Activated CD4-positive, alpha-beta T cell treated with anti-CD3 and anti-CD28 coated beads, Interleukin-2, amount 10 ng/mL, durations not matched to agents 24 days and 14 days (primary cell): ENCODE data around the gene PCSK5. TPM values are rescaled to one million over a fixed set of nuclear protein-coding genes. Genes with fewer than 3 reads are reported as not detected.
A peak's percentile ranks its signal among the peaks of the same experiment; 100 is the strongest.
"Not testable (repeated sequence)": the region's sequence is repeated elsewhere in the genome, so short reads cannot be mapped to it uniquely, and the experiment has no call there.

Experiments
- DNase-seq: peaks from one replicate; pipeline ENCODE4 v3.0.0; 2022
- H3K27ac Mint-ChIP-seq: one replicate; pipeline ENCODE4 v1.8.0; 2022; ENCODE audit warnings: mild to moderate bottlenecking, mixed read lengths
- H3K27me3 Mint-ChIP-seq: one replicate; pipeline ENCODE4 v1.8.0; 2022; ENCODE audit warnings: mixed read lengths
- H3K36me3 Mint-ChIP-seq: one replicate; pipeline ENCODE4 v1.8.0; 2022; ENCODE audit warnings: low read depth, mild to moderate bottlenecking, mixed read lengths
- H3K4me1 Mint-ChIP-seq: one replicate; pipeline ENCODE4 v1.8.0; 2021; ENCODE audit warnings: mixed read lengths
- H3K4me3 Mint-ChIP-seq: one replicate; pipeline ENCODE4 v1.8.0; 2022; ENCODE audit warnings: mild to moderate bottlenecking, moderate library complexity, mixed read lengths
- H3K9me3 Mint-ChIP-seq: one replicate; pipeline ENCODE4 v1.8.0; 2021; ENCODE audit warnings: mixed read lengths
- intact Hi-C: fragments of 100-400 bp; cut with micrococcal nuclease; formaldehyde crosslinking; loops from one replicate; pipeline ENCODE4 v1.15.1; 2023
- total RNA-seq: library from RNA; stranded (reverse); gene quantifications from 2 replicates; pipeline ENCODE4 v1.2.3, GENCODE V29; 2022

Gene PCSK5
- total RNA-seq, 1 donor from 2014 or later, result 1.6 TPM

DNA sequence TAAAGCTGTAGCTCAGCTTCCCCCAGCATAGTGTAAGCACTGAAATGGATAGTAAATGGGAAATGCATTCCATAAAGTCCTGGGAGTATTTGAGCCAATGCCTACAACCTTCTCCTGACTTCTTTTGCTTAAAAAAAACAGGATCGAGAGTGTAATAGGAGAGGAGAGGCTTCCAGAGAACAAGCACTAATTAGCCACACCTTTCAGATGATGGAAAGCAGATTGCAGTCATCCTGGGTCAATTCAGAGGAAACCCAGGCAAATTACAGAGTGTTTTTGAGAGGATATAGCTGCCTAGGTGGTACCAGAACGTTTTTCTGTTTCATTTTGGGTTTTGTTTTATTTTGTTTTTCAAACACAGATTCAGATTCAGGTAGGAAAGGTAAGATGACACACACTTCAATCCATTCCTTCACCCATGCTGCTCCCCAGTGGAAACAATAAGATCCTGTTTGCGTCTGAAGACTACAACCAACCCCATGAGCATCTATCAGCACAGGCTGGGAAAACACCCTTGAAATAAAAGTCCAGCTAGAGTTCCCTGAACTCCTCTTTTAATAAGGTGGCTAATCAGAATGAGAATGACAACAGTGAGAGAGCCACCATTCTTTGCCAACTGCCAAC lies 408.2 kb downstream of the PCSK5 start:
- intact Hi-C loops, result no loop called here
- no peak for DNase-seq
- Mint-ChIP-seq H3K9me3 (no peaks in the 10 kb centered on the region), H3K4me1 (peaks cover 3% of the 10 kb centered on the region), H3K27me3 (peaks cover 2% of the 10 kb centered on the region), H3K36me3 (no peaks in the 10 kb centered on the region), H3K4me3 (no peak overlapping the region), H3K27ac (no peak overlapping the region)

DNA sequence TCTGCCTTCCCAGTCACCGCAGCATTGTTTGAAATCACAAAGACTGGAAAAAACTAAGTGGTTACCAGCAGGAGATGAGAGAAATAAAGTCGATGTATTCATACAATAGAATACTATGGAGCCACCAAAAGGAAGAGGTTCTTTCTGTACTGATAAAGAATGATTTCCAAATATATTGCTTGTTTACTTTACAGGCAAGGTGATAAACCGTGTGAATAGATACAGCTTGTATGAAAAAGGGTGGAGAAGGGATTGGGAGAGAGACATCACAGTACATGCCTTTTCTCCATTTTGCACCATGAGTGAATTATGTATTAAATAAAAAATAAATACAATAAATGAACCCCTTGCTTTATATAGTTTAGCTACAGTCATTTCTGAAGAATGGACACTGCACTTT lies 412.1 kb downstream of the PCSK5 start:
- H3K27me3 Mint-ChIP-seq, result peaks cover 6% of the 10 kb centered on the region
- no peak overlapping the region for H3K27ac Mint-ChIP-seq
- H3K9me3 Mint-ChIP-seq, result no peaks in the 10 kb centered on the region
- no peak overlapping the region for H3K4me3 Mint-ChIP-seq
- peaks cover 2% of the 10 kb centered on the region for H3K4me1 Mint-ChIP-seq
- intact Hi-C loops, result loop anchor here (2.0 to 5.0 kb wide), 3 partner anchors 435 to 1100 kb away; no protein-coding TSS in a partner anchor
- H3K36me3 Mint-ChIP-seq, result no peaks in the 10 kb centered on the region
- DNase-seq, result no peak

DNA sequence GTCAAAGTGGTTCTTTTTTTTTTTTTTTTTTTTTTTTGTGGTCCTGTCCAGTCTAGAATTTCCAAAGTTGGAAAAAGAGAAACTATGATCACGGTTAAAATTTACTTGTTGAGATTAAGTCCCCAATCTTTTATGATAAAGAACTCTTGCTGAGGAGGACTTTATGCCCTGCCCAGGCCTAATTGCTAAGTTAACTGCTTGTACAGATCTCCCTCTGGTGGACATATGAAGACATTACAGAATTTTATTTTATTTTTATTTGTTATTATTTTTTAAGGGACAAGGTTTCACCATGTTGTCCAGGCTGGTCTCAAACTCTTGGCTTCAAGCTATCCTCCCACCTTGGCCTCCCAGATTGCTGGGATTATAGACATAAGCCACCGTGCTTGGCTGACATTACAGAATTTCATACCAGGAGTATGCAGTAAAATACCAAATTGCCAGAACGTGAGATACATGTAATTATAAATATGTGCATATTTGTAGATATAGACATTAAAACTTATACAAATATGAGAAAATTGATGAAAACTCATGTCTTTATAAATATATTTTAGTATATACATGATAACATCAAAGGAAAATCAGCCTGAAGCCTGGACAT lies 412.6 kb downstream of the PCSK5 start:
- intact Hi-C loops, result loop anchor here (2.0 to 5.0 kb wide), 3 partner anchors 436 to 1101 kb away; no protein-coding TSS in a partner anchor
- no peaks in the 10 kb centered on the region for H3K4me1 Mint-ChIP-seq
- no peak overlapping the region for H3K4me3 Mint-ChIP-seq
- no peaks in the 10 kb centered on the region for H3K36me3 Mint-ChIP-seq
- DNase-seq, result peak; percentile 64
- H3K9me3 Mint-ChIP-seq, result no peaks in the 10 kb centered on the region
- no peak overlapping the region for H3K27ac Mint-ChIP-seq
- peaks cover 5% of the 10 kb centered on the region for H3K27me3 Mint-ChIP-seq

DNA sequence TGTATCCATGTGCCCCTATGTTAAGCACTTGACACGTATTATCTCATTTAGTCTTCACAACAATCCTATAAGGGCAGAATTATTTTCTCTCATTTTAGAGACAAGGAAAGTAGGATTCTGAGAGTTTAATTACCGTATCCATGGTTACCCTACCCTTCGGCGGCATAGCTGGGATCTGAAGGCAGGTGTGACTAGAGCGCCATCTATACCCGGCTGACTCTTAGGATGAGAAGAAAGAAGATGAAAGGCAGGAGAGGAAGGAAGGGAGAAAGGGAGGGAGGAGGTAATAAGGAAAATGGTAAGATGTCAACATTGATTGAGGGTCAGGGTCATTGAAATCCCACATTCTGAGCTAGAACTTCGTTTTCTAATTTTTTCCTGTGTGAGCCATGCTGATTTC lies 416.6 kb downstream of the PCSK5 start:
- H3K9me3 Mint-ChIP-seq, DNase-seq, H3K27ac Mint-ChIP-seq, H3K4me3 Mint-ChIP-seq, H3K27me3 Mint-ChIP-seq, H3K36me3 Mint-ChIP-seq, H3K4me1 Mint-ChIP-seq, intact Hi-C loops: not testable (repeated sequence)

DNA sequence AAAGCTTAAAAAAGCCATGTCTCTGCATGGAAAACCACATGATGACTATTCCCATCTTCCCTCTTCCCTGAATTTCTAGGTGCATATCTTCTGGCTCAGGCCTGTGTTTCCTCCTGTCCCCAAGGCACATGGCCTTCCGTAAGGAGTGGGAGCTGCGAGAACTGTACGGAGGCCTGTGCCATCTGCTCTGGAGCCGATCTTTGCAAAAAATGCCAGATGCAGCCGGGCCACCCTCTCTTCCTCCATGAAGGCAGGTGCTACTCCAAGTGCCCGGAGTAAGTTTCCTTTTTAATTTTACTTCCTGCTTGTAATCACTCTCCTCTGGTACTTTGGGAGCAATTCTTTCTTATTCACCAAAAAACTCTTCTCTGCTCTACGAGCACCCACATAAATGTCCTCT lies 420.1 kb downstream of the PCSK5 start:
- intact Hi-C loops, result no loop called here
- Mint-ChIP-seq H3K4me3 (no peak overlapping the region), H3K9me3 (no peaks in the 10 kb centered on the region), H3K4me1 (no peaks in the 10 kb centered on the region), H3K36me3 (no peaks in the 10 kb centered on the region), H3K27ac (no peak overlapping the region), H3K27me3 (peaks cover 8% of the 10 kb centered on the region)
- no peak for DNase-seq

DNA sequence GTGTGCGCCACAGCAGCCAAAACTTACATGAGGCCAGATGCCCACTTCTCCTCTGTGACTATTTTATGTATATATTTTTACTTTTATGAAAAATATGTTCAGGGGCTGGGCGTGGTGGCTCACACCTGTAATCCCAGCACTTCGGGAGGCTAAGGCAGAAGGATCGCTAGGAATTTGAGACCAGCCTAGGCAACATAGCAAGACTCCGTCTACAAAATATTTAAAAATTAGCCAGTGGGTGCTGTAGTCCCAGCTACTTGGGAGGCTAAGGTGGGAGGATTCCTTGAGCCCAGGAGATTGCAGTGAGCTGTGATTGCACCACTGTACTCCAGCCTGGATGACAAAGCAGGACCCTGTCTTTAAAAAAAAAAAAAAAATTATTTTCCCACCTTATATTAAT lies 420.5 kb downstream of the PCSK5 start:
- intact Hi-C loops, result no loop called here
- Mint-ChIP-seq H3K4me3 (no peak overlapping the region), H3K27me3 (peaks cover 8% of the 10 kb centered on the region), H3K9me3 (no peaks in the 10 kb centered on the region), H3K27ac (no peak overlapping the region), H3K4me1 (no peaks in the 10 kb centered on the region), H3K36me3 (no peaks in the 10 kb centered on the region)
- no peak for DNase-seq

DNA sequence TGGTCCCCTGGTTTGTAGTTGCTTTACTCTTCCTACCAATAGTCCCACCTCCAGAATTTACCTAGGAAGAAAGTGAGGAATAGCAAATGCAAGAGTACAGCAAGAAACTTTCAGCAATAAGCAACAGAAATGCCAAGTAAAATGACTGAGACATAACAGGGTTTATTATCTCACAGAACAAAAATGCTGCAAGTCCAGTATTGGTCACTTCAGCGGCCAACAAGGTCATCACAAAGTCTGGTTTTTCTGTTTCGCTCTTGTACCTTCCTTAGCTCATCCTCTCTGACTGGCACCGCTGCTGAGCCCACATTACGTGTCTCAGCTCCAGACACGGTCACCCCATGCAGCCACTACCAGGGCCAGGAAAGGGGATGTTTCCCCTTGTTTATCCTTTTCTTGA lies 421.1 kb downstream of the PCSK5 start:
- H3K36me3 Mint-ChIP-seq, result no peaks in the 10 kb centered on the region
- no peak for DNase-seq
- H3K4me3 Mint-ChIP-seq, result no peak overlapping the region
- intact Hi-C loops, result no loop called here
- H3K27ac Mint-ChIP-seq, result no peak overlapping the region
- H3K9me3 Mint-ChIP-seq, result no peaks in the 10 kb centered on the region
- H3K4me1 Mint-ChIP-seq, result no peaks in the 10 kb centered on the region
- peaks cover 8% of the 10 kb centered on the region for H3K27me3 Mint-ChIP-seq

DNA sequence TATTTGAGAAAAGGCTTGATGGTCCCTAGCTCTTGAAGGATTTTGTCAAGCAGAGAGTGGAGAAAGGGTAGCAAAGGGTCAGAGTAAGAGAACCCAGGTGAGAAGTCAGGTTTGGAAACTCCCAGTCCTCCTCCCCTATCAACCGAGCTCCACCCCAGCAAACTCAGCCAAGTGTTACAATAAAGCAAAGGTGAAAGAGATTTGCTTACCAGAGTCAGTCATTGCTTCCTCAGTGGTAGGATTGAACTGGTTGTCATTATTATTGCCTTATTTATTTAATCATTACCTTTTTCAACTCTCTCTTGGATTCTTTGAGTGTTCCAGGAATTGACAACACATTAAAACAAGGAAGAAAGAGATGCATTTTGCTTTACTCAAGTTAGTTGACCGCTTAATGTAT lies 423.3 kb downstream of the PCSK5 start:
- Mint-ChIP-seq H3K36me3 (no peaks in the 10 kb centered on the region), H3K9me3 (no peaks in the 10 kb centered on the region), H3K4me3 (no peak overlapping the region), H3K27me3 (peaks cover 2% of the 10 kb centered on the region), H3K4me1 (no peaks in the 10 kb centered on the region), H3K27ac (no peak overlapping the region)
- intact Hi-C loops, result no loop called here
- DNase-seq, result no peak

DNA sequence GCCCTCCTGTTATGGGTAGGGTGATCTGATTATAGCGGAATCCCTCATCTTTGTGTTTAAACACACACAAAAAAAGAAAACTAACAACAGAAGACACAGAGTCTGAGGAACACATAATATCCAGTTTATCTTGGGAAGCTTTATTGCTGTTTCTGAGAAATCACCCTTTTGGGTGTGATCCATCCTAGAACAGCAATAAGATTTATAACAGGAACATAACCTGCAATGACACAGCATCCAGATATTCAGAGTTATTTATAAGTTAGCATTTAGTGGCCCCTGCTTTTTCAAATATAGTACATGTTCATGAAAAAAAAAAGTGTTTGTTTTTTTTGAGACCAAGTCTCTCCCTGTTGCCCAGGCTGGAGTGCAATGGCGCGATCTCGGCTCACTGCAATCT lies 423.8 kb downstream of the PCSK5 start:
- no peak overlapping the region for H3K4me3 Mint-ChIP-seq
- no peak overlapping the region for H3K27ac Mint-ChIP-seq
- H3K27me3 Mint-ChIP-seq, result peaks cover 2% of the 10 kb centered on the region
- DNase-seq, result no peak
- H3K9me3 Mint-ChIP-seq, result no peaks in the 10 kb centered on the region
- H3K36me3 Mint-ChIP-seq, result no peaks in the 10 kb centered on the region
- intact Hi-C loops, result no loop called here
- no peaks in the 10 kb centered on the region for H3K4me1 Mint-ChIP-seq

DNA sequence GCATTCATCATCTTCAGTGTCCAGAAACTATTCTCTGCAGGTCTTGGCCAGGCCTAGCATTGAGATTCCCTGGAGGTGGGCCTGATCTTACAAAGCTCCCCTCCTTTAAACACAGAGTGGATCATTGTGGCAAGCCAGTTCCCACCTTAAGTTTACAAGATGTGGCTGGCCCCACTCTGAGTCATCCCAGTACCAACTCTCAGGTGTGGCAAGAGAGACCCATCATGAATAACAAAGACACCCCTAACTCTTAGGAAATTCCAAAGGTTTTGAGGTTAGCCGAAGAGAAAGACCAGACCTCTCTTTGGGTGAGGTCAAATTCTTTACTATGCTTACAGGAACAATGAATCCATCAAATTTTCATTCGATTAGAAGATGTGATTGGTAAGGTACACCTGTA lies 425.6 kb downstream of the PCSK5 start:
- Mint-ChIP-seq H3K27me3 (no peaks in the 10 kb centered on the region), H3K4me1 (no peaks in the 10 kb centered on the region), H3K4me3 (no peak overlapping the region), H3K27ac (no peak overlapping the region), H3K9me3 (no peaks in the 10 kb centered on the region), H3K36me3 (no peaks in the 10 kb centered on the region)
- intact Hi-C loops, result no loop called here
- no peak for DNase-seq

DNA sequence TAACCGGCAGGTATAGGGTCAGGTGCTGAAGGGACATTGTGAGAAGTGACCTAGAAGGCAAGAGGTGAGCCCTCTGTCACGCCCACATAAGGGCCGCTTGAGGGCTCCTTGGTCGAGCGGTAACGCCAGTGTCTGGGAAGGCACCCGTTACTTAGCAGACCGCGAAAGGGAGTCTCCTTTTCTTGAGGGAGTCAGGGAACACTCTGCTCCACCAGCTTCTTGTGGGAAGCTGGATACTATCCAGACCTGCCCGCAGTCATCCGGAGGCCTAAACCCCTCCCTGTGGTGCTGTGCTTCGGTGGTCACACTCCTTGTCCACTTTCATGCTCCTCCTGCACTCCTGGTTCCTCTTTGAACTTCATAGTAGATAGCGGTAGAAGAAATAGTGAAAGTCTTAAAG lies 429.0 kb downstream of the PCSK5 start:
- H3K4me1 Mint-ChIP-seq, H3K27ac Mint-ChIP-seq, intact Hi-C loops, H3K36me3 Mint-ChIP-seq, DNase-seq, H3K27me3 Mint-ChIP-seq, H3K4me3 Mint-ChIP-seq, H3K9me3 Mint-ChIP-seq: not testable (repeated sequence)

DNA sequence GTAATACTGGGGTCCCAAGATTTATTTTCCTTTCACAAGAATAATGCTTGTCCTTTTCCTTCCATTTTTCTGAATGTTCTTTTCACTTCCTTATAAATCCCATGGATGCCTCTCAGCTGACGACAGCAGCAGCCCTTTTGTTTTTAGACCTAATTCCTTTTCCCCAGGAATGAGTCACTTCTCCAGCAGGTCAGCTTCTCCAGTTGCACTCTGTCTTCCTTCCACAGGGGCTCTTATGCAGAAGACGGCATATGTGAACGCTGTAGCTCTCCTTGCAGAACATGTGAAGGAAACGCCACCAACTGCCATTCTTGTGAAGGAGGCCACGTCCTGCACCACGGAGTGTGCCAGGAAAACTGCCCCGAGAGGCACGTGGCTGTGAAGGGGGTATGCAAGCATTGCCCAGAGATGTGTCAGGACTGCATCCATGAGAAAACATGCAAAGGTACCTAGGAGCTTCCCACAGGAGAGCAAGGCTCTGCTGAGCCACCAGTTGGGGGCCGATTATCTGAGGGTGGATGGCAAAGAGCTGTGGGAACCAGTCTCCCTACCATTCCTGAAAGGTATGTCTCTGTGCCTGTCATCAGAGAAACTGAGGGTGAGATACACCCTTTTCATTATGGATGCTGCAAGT lies 430.8 kb downstream of the PCSK5 start:
- H3K4me1 Mint-ChIP-seq, result no peaks in the 10 kb centered on the region
- H3K27ac Mint-ChIP-seq, result no peak overlapping the region
- intact Hi-C loops, result no loop called here
- no peak overlapping the region for H3K4me3 Mint-ChIP-seq
- H3K27me3 Mint-ChIP-seq, result no peaks in the 10 kb centered on the region
- H3K36me3 Mint-ChIP-seq, result no peaks in the 10 kb centered on the region
- H3K9me3 Mint-ChIP-seq, result no peaks in the 10 kb centered on the region
- DNase-seq, result no peak

DNA sequence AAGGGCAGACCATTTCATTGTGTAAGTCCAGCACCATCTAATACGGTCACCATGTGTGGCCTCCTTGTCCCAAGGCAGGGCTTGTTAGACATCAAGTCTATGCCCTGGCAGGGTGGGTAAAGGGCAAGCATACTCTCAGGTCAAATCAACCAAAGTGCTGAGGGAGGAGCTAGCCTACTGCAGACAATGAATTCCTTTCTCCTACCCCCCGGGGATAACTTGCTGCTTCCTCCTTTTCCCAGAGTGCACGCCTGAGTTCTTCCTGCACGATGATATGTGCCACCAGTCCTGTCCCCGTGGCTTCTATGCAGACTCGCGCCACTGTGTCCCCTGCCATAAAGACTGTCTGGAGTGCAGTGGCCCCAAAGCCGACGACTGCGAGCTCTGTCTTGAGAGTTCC lies 432.3 kb downstream of the PCSK5 start:
- Mint-ChIP-seq H3K4me1 (no peaks in the 10 kb centered on the region), H3K4me3 (no peak overlapping the region)

DNA sequence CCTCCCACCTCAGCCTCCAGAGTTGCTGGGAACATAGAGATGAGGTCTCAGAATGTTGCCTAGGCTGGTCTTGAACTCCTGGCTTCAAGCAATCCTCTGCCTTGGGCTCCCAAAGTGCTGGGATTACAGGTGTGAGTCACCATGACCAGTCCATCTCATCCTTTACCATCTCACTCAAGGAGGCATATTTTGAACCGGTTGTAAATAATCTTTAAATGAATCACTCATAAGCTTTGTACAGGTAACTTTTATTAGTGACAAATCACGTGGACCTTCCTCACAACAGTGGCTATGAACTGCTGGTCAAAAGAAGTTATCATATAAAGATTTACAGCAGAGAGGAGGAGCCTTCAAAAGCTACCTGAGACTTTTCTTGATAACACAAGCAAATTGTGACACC lies 433.0 kb downstream of the PCSK5 start:
- DNase-seq, result no peak
- Mint-ChIP-seq H3K4me3 (no peak overlapping the region), H3K36me3 (no peaks in the 10 kb centered on the region), H3K4me1 (no peaks in the 10 kb centered on the region), H3K27ac (no peak overlapping the region), H3K9me3 (no peaks in the 10 kb centered on the region), H3K27me3 (no peaks in the 10 kb centered on the region)
- intact Hi-C loops, result no loop called here

More for the DNA sequence above, 432.3 kb downstream of the PCSK5 start:
- Mint-ChIP-seq H3K9me3 (no peaks in the 10 kb centered on the region), H3K36me3 (no peaks in the 10 kb centered on the region), H3K27me3 (no peaks in the 10 kb centered on the region), H3K27ac (no peak overlapping the region)
- DNase-seq, result no peak
- intact Hi-C loops, result no loop called here
